GM18505 (cell line): ENCODE measurements around the gene C22orf23.
"Not testable (repeated sequence)": the region's sequence is repeated elsewhere in the genome, so short reads cannot be mapped to it uniquely, and the experiment has no call there.

ENCODE experiments used
- ATAC-seq: cut with Tn5 transposase; IDR thresholded peaks from one replicate; pipeline ENCODE4 v1.9.1; 2021; ENCODE audit not compliant: unreplicated experiment
- POLR2A ChIP-seq: IDR thresholded peaks from 4 replicates; pipeline ENCODE4 v1.6.1; 2011; ENCODE audit warnings: borderline replicate concordance; ENCODE audit not compliant: insufficient read depth, insufficient read length; ENCODE audit errors: extremely low read depth

The C22orf23 gene

GRCh38 chr22:37973271-37974170 is 20.1 kb upstream of the C22orf23 start:
- TF ChIP-seq POLR2A = no peak
- no peak for ATAC-seq

DNA sequence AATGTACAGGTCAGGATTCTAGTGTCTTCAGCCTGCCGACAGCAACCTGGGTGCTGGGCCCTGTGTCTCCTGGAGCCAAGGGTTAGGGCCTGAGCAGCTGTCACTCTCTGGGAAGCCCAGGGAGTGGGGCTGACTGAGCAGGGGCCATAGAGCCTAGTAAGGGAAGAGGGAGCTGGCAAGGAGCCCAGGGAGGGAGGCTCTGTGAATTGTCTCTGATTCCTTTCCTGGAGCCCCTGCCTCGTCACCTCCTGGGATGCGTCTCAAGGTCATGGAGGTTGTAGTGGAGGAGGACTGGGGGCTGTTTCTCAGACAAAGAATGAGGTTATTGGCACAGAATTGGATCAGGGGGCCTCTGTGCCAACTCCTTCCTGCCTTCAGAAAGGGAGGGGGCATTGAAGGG is 19.1 kb upstream of the C22orf23 start:
- no peak for TF ChIP-seq POLR2A
- no peak for ATAC-seq

GRCh38 chr22:37971475-37972434 is 18.4 kb upstream of the C22orf23 start:
- TF ChIP-seq POLR2A = no peak
- no peak for ATAC-seq

DNA sequence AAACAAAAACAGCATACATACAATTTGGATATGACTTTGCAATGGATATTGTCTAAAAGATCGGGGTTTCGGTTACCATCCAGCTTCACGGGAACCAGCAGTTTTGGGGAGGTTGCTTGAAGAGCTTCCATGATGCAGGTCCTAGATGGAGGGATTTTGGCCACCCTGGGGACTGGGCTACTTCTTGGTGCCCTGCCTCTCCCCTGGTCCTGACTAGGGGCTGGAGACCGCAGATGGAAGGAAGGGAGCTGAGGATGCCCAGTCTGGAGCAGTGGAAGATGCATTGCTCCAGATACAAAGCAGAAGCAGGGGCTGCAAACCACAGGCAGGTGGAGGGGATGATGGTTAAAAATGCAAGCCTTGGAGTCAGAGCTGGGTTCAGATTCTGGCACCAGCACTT is 17.5 kb upstream of the C22orf23 start:
- ATAC-seq = no peak
- TF ChIP-seq POLR2A = no peak

DNA sequence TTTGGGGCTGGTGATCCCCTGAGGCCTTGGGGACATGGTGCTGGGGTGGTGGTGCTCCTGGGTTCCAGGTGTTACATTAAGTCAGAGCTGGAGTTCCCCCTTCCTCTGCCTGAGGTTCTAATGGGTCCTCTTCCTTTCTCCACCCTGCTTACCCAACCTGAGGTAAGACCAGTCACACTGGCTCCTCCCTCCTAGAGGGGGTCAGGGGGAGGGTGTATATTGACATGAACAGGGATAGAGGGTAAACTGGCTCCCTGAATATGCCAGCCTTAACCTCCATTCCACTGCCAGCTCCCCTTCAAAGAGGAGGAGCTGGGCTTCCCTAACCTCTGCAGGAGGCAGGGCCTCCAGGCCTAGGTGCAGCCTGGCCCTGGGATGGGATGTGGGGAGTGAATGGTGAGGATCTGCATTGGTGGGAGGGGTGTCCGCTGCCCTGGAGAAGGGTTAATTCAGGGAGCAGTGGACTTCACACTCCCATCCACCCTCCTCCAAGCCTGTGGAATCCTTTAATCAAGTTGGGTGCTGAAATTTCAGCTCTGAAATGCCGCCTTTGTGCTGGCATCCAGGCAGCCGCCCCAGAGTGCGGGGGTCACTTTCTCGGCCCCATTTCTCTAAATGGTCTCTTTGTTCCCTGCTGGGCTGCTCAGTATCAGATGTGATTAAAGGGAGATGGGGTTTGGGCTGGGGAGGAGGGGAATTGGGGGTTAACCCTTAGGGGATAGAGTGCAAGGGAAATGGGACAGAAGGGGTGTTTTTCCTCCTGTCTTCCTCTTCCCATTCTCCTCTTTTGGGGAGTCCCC is 15.3 kb upstream of the C22orf23 start:
- TF ChIP-seq POLR2A = no peak
- ATAC-seq = no peak

- no peak for ATAC-seq
- no peak for TF ChIP-seq POLR2A
These were observed 14.4 kb upstream of the C22orf23 start for GRCh38 chr22:37967637-37968451.

DNA sequence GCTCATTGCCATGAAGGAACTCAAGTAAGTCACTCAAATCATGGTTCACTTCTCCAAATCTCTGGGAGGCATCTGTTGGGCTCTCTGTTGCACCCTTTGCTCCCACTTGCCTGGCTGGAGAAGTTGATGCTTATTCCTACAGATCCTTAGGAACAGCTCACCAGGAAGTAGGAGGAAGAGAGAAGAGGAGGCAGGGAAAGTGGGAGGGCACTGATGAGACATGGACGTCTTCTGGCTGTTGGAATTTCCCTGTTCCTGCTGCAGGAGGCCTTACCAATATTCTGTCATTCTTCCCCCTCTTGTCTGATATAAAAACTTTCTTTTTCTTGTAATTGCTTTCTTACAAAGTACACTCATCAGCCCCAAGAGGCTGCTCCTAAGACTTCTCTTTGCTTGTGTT is 13.7 kb upstream of the C22orf23 start:
- ATAC-seq = no peak
- no peak for TF ChIP-seq POLR2A

DNA sequence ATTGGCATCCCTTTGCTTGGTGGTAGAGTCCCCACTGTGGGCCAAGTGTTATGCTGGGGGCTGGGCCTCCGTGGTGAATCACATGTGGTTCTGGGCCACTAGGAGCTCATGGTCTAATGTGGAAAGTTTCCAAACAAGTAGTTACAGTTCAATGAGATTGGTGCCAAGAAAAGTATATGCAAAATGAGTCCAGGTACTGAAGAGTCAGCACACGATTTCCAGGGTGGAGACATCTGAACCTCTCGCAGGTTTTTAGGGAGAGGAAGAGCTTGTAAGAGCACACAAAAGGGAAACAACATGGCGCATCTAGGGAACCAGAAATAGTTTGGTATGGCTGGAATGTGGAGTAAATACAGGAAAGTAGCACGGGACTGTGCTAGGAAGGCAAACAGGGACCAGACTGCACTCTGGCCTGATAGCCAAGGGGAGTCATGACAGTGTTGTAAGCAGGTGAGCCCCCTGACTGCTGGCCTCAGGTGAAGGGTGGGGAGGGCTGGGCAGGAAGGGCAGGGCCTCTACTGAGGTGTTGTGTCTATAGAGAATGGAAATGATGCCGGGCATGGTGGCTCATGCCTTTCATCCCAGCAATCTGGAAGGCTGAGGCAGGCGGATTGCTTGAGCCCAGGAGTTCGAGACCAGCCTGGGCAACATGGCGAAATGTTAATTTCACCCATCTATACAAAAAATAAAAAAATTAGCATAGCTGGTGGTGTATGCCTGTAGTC is 12.7 kb upstream of the C22orf23 start:
- no peak for TF ChIP-seq POLR2A
- no peak for ATAC-seq

- no peak for TF ChIP-seq POLR2A
- ATAC-seq = no peak
These were observed 7.7 kb upstream of the C22orf23 start for GRCh38 chr22:37961062-37961461.

DNA sequence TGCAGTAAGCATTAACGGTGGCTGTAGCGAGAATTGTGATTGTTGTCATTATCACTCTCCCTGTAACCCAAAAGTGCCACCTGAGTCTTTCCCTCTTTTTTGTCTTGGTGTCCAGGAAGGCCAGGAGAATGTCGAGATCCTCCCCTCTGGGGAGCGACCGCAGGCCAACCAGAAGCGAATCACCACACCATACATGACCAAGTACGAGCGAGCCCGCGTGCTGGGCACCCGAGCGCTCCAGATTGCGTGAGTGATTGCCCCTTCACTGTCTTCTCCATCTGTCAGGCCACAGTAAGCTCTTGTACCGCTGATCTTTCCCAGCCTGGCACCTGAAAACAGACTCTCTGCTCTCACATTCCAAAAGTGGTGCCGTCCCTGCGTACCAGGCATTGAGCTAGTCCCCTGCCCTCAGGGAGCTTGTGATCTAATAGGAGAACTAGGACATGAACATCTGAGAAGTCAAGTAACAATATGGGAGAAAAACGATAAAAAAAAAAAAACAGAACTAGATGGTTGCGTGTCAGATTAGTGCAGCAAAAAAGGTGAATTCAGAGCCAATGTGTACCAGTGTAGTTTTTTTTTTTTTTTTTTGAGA is 5.9 kb upstream of the C22orf23 start:
- TF ChIP-seq POLR2A = no peak
- no peak for ATAC-seq

- ATAC-seq = no peak
- no peak for TF ChIP-seq POLR2A
These were observed 3.8 kb upstream of the C22orf23 start for GRCh38 chr22:37957232-37957631.

- ATAC-seq = not testable (repeated sequence)
These were observed 2.5 kb upstream of the C22orf23 start for GRCh38 chr22:37955825-37956397.
